WTC11 (cell line): ENCODE measurements around the gene UPK3A. TPM values are rescaled to one million over a fixed set of nuclear protein-coding genes. Genes with fewer than 3 reads are reported as not detected.

Experiments used
- ATAC-seq: fragments of 200-7000 bp; cut with Tn5 transposase; 2 replicates; pipeline ENCODE4 v1.10.0; 2021; ENCODE audit warnings: mild to moderate bottlenecking, moderate library complexity
- CTCF ChIA-PET: fragments of 300-600 bp; sonication (Branson Sonifier 250); formaldehyde crosslinking; loops from one replicate; lab custom pipeline; 2021; ENCODE audit warnings: antibody characterized with exemption; lab: Charles Lee
- POLR2A ChIA-PET: fragments of 350-600 bp; sonication (Branson Sonifier 250); formaldehyde crosslinking; loops from one replicate; lab custom pipeline; 2021; ENCODE audit warnings: antibody characterized with exemption; lab: Charles Lee
- DNase-seq: peaks from one replicate; pipeline ENCODE4 v3.0.0; 2021; ENCODE audit warnings: low spot score
- H3K27ac Mint-ChIP-seq: 2 replicates; pipeline ENCODE4 v1.8.0; 2021; ENCODE audit warnings: mixed read lengths
- H3K27me3 Mint-ChIP-seq: 2 replicates; pipeline ENCODE4 v1.8.0; 2021; ENCODE audit warnings: low read depth, mild to moderate bottlenecking, moderate library complexity, mixed read lengths
- H3K36me3 Mint-ChIP-seq: 2 replicates; pipeline ENCODE4 v1.8.0; 2021; ENCODE audit warnings: mixed read lengths
- H3K4me1 Mint-ChIP-seq: 2 replicates; pipeline ENCODE4 v1.8.0; 2022; ENCODE audit warnings: mixed read lengths
- H3K4me3 Mint-ChIP-seq: 2 replicates; pipeline ENCODE4 v1.8.0; 2021; ENCODE audit warnings: mild to moderate bottlenecking, moderate library complexity, mixed read lengths
- H3K9me3 Mint-ChIP-seq: 2 replicates; pipeline ENCODE4 v1.8.0; 2021; ENCODE audit warnings: mixed read lengths
- CBFB ChIP-seq: sonication (generic); formaldehyde crosslinking; IDR thresholded peaks from 2 replicates; pipeline ENCODE4 v1.8.1; 2022; ENCODE audit warnings: mild to moderate bottlenecking, low read depth, missing genetic modification reagents
- ELF4 ChIP-seq: sonication (generic); formaldehyde crosslinking; IDR thresholded peaks from 2 replicates; pipeline ENCODE4 v1.8.1; 2022; ENCODE audit warnings: low read depth, mild to moderate bottlenecking, moderate library complexity, missing genetic modification reagents
- EMX1 ChIP-seq: fragments of 250-450 bp; sonication (Bioruptor Pico); IDR thresholded peaks from 2 replicates; pipeline ENCODE4 v1.8.0; 2021; ENCODE audit warnings: mild to moderate bottlenecking
- ESRRA ChIP-seq: sonication (generic); formaldehyde crosslinking; IDR thresholded peaks from 2 replicates; pipeline ENCODE4 v1.8.1; 2022; ENCODE audit warnings: mild to moderate bottlenecking, missing genetic modification reagents, borderline replicate concordance
- GABPB1 ChIP-seq: sonication (generic); formaldehyde crosslinking; IDR thresholded peaks from 2 replicates; pipeline ENCODE4 v1.8.1; 2023; ENCODE audit warnings: mild to moderate bottlenecking, missing genetic modification reagents
- GTF2I ChIP-seq: fragments of 250-450 bp; sonication (Bioruptor Pico); conservative IDR thresholded peaks from 2 replicates; pipeline ENCODE4 v1.4.0; 2021; ENCODE audit warnings: mild to moderate bottlenecking
- PRRX2 ChIP-seq: fragments of 250-450 bp; sonication (Bioruptor Pico); IDR thresholded peaks from 2 replicates; pipeline ENCODE4 v1.8.0; 2021; ENCODE audit warnings: mild to moderate bottlenecking
- RORB ChIP-seq: fragments of 250-450 bp; sonication (Bioruptor Pico); IDR thresholded peaks from 2 replicates; pipeline ENCODE4 v1.9.0; 2021; ENCODE audit warnings: mild to moderate bottlenecking
- SOX15 ChIP-seq: fragments of 250-450 bp; sonication (Bioruptor Pico); IDR thresholded peaks from 2 replicates; pipeline ENCODE4 v1.9.0; 2021; ENCODE audit warnings: mild to moderate bottlenecking
- TEAD4 ChIP-seq: sonication (generic); formaldehyde crosslinking; IDR thresholded peaks from 2 replicates; pipeline ENCODE4 v1.8.0; 2022; ENCODE audit warnings: mild to moderate bottlenecking, missing genetic modification reagents
- TP53 ChIP-seq: sonication (generic); formaldehyde crosslinking; IDR thresholded peaks from 2 replicates; pipeline ENCODE4 v1.8.1; 2023; ENCODE audit warnings: mild to moderate bottlenecking, missing genetic modification reagents
- ZNF138 ChIP-seq: sonication (generic); formaldehyde crosslinking; conservative IDR thresholded peaks from 2 replicates; pipeline ENCODE4 v1.8.1; 2022; ENCODE audit warnings: mild to moderate bottlenecking, moderate library complexity, missing genetic modification reagents
- ZNF396 ChIP-seq: fragments of 250-450 bp; sonication (Bioruptor Pico); IDR thresholded peaks from 2 replicates; pipeline ENCODE4 v1.8.0; 2021; ENCODE audit warnings: mild to moderate bottlenecking, moderate library complexity, borderline replicate concordance
- total RNA-seq: library from RNA; stranded (reverse); gene quantifications from 3 replicates; pipeline ENCODE4 v1.2.3, GENCODE V29; 2021
- TF ChIP-seq, protein P1 (sequence below): sonication (generic); formaldehyde crosslinking; IDR thresholded peaks from 2 replicates; pipeline ENCODE4 v1.8.0; 2022; ENCODE audit warnings: mild to moderate bottlenecking, missing genetic modification reagents
- TF ChIP-seq, protein P2 (sequence below): sonication (generic); formaldehyde crosslinking; IDR thresholded peaks from 2 replicates; pipeline ENCODE4 v1.8.1; 2023; ENCODE audit warnings: mild to moderate bottlenecking, missing genetic modification reagents, moderate library complexity
- TF ChIP-seq, protein P3 (sequence below): fragments of 250-450 bp; sonication (Bioruptor Pico); IDR thresholded peaks from 2 replicates; pipeline ENCODE4 v1.9.0; 2021; ENCODE audit warnings: moderate library complexity, mild to moderate bottlenecking, inconsistent platforms, borderline replicate concordance
- TF ChIP-seq, protein P4 (sequence below): fragments of 250-450 bp; sonication (Bioruptor Pico); IDR thresholded peaks from 2 replicates; pipeline ENCODE4 v1.8.0; 2021; ENCODE audit warnings: mild to moderate bottlenecking
- TF ChIP-seq, protein P5 (sequence below): sonication (generic); formaldehyde crosslinking; IDR thresholded peaks from 2 replicates; pipeline ENCODE4 v1.8.0; 2023; ENCODE audit warnings: missing genetic modification reagents
- TF ChIP-seq, protein P6 (sequence below): sonication (generic); formaldehyde crosslinking; IDR thresholded peaks from 2 replicates; pipeline ENCODE4 v1.8.0; 2022; ENCODE audit warnings: mild to moderate bottlenecking, missing genetic modification reagents
- TF ChIP-seq, protein P7 (sequence below): fragments of 200-600 bp; IDR thresholded peaks from 2 replicates; pipeline ENCODE4 v1.8.0; 2022; ENCODE audit warnings: antibody characterized with exemption
- TF ChIP-seq, protein P8 (sequence below): sonication (generic); formaldehyde crosslinking; IDR thresholded peaks from 2 replicates; pipeline ENCODE4 v1.8.1; 2022; ENCODE audit warnings: mild to moderate bottlenecking, missing genetic modification reagents, moderate library complexity, borderline replicate concordance

UPK3A gene
- total RNA-seq, 1 experiment from 2014 or later, result 0.37 TPM

DNA sequence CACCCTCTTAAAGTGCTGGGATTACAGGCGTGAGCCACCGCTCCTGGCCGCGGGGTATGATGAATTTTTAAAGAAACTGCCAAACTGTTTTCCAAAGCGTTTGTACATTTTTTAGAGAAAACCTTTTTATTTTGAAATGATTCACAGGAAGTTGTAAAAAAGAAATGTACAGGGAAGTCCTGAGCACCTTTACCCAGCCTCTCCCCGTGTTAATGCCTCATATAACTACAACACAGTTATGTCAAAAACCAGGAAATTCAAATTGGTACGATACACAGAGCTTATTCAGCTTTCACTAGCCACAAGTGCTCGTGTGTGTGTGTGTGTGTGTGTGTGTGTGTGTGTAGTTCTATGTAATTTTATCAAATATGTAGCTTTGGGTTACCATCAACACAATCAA lies 18.0 kb downstream of the UPK3A start (continued):
- TF ChIP-seq, protein P1, sequence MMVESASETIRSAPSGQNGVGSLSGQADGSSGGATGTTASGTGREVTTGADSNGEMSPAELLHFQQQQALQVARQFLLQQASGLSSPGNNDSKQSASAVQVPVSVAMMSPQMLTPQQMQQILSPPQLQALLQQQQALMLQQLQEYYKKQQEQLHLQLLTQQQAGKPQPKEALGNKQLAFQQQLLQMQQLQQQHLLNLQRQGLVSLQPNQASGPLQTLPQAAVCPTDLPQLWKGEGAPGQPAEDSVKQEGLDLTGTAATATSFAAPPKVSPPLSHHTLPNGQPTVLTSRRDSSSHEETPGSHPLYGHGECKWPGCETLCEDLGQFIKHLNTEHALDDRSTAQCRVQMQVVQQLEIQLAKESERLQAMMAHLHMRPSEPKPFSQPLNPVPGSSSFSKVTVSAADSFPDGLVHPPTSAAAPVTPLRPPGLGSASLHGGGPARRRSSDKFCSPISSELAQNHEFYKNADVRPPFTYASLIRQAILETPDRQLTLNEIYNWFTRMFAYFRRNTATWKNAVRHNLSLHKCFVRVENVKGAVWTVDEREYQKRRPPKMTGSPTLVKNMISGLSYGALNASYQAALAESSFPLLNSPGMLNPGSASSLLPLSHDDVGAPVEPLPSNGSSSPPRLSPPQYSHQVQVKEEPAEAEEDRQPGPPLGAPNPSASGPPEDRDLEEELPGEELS (CRISPR knock-in tag), result no peak
- TF ChIP-seq SOX15 (CRISPR knock-in tag), result no peak

DNA sequence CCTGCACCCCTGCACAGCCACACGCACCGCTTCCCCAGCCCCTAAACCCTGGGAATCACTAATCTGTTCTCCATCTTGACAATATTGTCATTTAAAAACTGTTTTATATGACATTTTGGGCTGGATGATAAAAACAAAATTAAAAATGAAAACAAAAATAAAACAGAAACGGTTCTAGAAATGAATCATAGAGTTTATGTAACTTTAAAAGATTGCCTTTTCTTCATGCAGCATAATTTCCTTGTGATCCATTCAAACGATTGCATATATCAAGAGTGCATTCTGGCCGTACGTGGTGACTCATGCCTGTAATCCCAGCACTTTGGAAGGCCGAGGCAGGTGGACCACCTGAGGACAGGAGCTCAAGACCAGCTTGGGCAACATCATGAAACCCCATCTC lies 18.4 kb downstream of the UPK3A start:
- Mint-ChIP-seq H3K36me3 (no peaks in the 10 kb centered on the region), H3K4me1 (peaks cover 15% of the 10 kb centered on the region), H3K27me3 (peaks cover 2% of the 10 kb centered on the region; the same call in 1 of the 2 replicates), H3K4me3 (no peak overlapping the region), H3K9me3 (no peaks in the 10 kb centered on the region), H3K27ac (no peak overlapping the region)
- ChIA-PET CTCF (no interaction called here), POLR2A (no interaction called here)
- no peak for TF ChIP-seq TP53 (CRISPR knock-in tag)
- TF ChIP-seq, protein P2, sequence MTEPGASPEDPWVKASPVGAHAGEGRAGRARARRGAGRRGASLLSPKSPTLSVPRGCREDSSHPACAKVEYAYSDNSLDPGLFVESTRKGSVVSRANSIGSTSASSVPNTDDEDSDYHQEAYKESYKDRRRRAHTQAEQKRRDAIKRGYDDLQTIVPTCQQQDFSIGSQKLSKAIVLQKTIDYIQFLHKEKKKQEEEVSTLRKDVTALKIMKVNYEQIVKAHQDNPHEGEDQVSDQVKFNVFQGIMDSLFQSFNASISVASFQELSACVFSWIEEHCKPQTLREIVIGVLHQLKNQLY (CRISPR knock-in tag), result no peak
- TF ChIP-seq GABPB1 (CRISPR knock-in tag), result no peak
- TF ChIP-seq GTF2I (CRISPR knock-in tag), result no peak
- TF ChIP-seq RORB (CRISPR knock-in tag), result no peak
- no peak for TF ChIP-seq ZNF138 (CRISPR knock-in tag)
- TF ChIP-seq PRRX2 (CRISPR knock-in tag), result no peak
- no peak for TF ChIP-seq CBFB (CRISPR knock-in tag)
- no peak for TF ChIP-seq ELF4
- TF ChIP-seq, protein P3, sequence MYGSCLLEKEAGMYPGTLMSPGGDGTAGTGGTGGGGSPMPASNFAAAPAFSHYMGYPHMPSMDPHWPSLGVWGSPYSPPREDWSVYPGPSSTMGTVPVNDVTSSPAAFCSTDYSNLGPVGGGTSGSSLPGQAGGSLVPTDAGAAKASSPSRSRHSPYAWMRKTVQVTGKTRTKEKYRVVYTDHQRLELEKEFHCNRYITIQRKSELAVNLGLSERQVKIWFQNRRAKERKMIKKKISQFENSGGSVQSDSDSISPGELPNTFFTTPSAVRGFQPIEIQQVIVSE (CRISPR knock-in tag), result no peak
- no peak for TF ChIP-seq TEAD4 (CRISPR knock-in tag)
- TF ChIP-seq, protein P4, sequence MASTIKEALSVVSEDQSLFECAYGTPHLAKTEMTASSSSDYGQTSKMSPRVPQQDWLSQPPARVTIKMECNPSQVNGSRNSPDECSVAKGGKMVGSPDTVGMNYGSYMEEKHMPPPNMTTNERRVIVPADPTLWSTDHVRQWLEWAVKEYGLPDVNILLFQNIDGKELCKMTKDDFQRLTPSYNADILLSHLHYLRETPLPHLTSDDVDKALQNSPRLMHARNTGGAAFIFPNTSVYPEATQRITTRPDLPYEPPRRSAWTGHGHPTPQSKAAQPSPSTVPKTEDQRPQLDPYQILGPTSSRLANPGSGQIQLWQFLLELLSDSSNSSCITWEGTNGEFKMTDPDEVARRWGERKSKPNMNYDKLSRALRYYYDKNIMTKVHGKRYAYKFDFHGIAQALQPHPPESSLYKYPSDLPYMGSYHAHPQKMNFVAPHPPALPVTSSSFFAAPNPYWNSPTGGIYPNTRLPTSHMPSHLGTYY, result no peak
- TF ChIP-seq, protein P5, sequence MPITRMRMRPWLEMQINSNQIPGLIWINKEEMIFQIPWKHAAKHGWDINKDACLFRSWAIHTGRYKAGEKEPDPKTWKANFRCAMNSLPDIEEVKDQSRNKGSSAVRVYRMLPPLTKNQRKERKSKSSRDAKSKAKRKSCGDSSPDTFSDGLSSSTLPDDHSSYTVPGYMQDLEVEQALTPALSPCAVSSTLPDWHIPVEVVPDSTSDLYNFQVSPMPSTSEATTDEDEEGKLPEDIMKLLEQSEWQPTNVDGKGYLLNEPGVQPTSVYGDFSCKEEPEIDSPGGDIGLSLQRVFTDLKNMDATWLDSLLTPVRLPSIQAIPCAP (CRISPR knock-in tag), result no peak
- TF ChIP-seq, protein P6, sequence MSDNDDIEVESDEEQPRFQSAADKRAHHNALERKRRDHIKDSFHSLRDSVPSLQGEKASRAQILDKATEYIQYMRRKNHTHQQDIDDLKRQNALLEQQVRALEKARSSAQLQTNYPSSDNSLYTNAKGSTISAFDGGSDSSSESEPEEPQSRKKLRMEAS (CRISPR knock-in tag), result no peak
- TF ChIP-seq, protein P7, sequence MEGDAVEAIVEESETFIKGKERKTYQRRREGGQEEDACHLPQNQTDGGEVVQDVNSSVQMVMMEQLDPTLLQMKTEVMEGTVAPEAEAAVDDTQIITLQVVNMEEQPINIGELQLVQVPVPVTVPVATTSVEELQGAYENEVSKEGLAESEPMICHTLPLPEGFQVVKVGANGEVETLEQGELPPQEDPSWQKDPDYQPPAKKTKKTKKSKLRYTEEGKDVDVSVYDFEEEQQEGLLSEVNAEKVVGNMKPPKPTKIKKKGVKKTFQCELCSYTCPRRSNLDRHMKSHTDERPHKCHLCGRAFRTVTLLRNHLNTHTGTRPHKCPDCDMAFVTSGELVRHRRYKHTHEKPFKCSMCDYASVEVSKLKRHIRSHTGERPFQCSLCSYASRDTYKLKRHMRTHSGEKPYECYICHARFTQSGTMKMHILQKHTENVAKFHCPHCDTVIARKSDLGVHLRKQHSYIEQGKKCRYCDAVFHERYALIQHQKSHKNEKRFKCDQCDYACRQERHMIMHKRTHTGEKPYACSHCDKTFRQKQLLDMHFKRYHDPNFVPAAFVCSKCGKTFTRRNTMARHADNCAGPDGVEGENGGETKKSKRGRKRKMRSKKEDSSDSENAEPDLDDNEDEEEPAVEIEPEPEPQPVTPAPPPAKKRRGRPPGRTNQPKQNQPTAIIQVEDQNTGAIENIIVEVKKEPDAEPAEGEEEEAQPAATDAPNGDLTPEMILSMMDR, result no peak
- TF ChIP-seq ZNF396 (CRISPR knock-in tag), result no peak
- TF ChIP-seq, protein P8, sequence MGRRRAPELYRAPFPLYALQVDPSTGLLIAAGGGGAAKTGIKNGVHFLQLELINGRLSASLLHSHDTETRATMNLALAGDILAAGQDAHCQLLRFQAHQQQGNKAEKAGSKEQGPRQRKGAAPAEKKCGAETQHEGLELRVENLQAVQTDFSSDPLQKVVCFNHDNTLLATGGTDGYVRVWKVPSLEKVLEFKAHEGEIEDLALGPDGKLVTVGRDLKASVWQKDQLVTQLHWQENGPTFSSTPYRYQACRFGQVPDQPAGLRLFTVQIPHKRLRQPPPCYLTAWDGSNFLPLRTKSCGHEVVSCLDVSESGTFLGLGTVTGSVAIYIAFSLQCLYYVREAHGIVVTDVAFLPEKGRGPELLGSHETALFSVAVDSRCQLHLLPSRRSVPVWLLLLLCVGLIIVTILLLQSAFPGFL (CRISPR knock-in tag), result no peak
- no peak for TF ChIP-seq EMX1 (CRISPR knock-in tag)
- TF ChIP-seq ESRRA, result no peak
- DNase-seq (no peak), ATAC-seq (no peak)
